HepG2 (cell line): ENCODE results near the gene TBC1D24. TPM values are rescaled to one million over a fixed set of nuclear protein-coding genes. Genes with fewer than 3 reads are reported as not detected.

Source experiments
- FIP1L1 ChIP-seq: fragments of 200-400 bp; formaldehyde crosslinking; IDR thresholded peaks from 2 replicates; pipeline ENCODE4 v1.6.1; 2018; ENCODE audit warnings: low read depth, mild to moderate bottlenecking, low read length, moderate library complexity, borderline replicate concordance; ENCODE audit not compliant: insufficient read depth
- KAT7 ChIP-seq: IDR thresholded peaks from 2 replicates; pipeline ENCODE4 v1.6.1; 2018; ENCODE audit warnings: borderline replicate concordance, missing compliant biosample characterization
- MBD4 ChIP-seq: IDR thresholded peaks from 2 replicates; pipeline ENCODE4 v1.6.1; 2012; ENCODE audit warnings: low read length, inconsistent platforms, borderline replicate concordance
- MLLT10 ChIP-seq: sonication (generic); formaldehyde crosslinking; IDR thresholded peaks from 2 replicates; pipeline ENCODE4 v1.4.0; 2020; ENCODE audit warnings: missing genetic modification reagents
- NFKB2 ChIP-seq: sonication (generic); formaldehyde crosslinking; IDR thresholded peaks from 2 replicates; pipeline ENCODE4 v1.4.0; 2020; ENCODE audit warnings: missing genetic modification reagents, borderline replicate concordance
- NR3C1 ChIP-seq: sonication (generic); formaldehyde crosslinking; IDR thresholded peaks from 2 replicates; pipeline ENCODE4 v1.4.0; 2020; ENCODE audit warnings: missing genetic modification reagents
- POLR2A ChIP-seq, 2 experiments: IDR thresholded peaks; 2 replicates each; pipeline ENCODE4 v1.6.1; 2011; ENCODE audit warnings: low read depth in 2 of 2, low read length in 2 of 2, mild to moderate bottlenecking in 1 of 2, moderate library complexity in 1 of 2; ENCODE audit not compliant: insufficient read depth in 1 of 2
- SP5 ChIP-seq: IDR thresholded peaks from 2 replicates; pipeline ENCODE4 v1.6.1; 2016; ENCODE audit warnings: low read depth, borderline replicate concordance
- SRSF9 ChIP-seq: fragments of 200-400 bp; formaldehyde crosslinking; IDR thresholded peaks from 2 replicates; pipeline ENCODE4 v1.6.1; 2018; ENCODE audit warnings: borderline replicate concordance, mild to moderate bottlenecking, low read depth, low read length; ENCODE audit not compliant: insufficient read depth, poor library complexity, severe bottlenecking
- ZNF136 ChIP-seq: sonication (generic); formaldehyde crosslinking; IDR thresholded peaks from 2 replicates; pipeline ENCODE4 v1.8.1; 2022; ENCODE audit warnings: low read depth, mild to moderate bottlenecking, moderate library complexity, missing genetic modification reagents
- ZNF431 ChIP-seq: sonication (generic); formaldehyde crosslinking; IDR thresholded peaks from 2 replicates; pipeline ENCODE4 v1.9.0; 2022; ENCODE audit warnings: missing genetic modification reagents, low read depth, mild to moderate bottlenecking, borderline replicate concordance
- ZNF530 ChIP-seq: sonication (generic); formaldehyde crosslinking; IDR thresholded peaks from 2 replicates; pipeline ENCODE4 v1.5.0; 2020; ENCODE audit warnings: low read depth, mild to moderate bottlenecking, missing genetic modification reagents
- ZNF7 ChIP-seq: IDR thresholded peaks from 2 replicates; pipeline ENCODE4 v1.6.1; 2016; ENCODE audit warnings: missing biosample characterization, missing genetic modification reagents
- ZSCAN9 ChIP-seq: IDR thresholded peaks from 2 replicates; pipeline ENCODE4 v1.6.1; 2016; ENCODE audit warnings: borderline replicate concordance
- polyA plus RNA-seq, 8 experiments: library from polyadenylated mRNA; depleted of rRNA in 3 of 8; stranded (reverse) in 7 of 8; unstranded in 1 of 8; fragments of >200 nt; fragmentation: Illumina TruSeq in 4 of 8; extraction: Trizol in 4 of 8; gene quantifications; 2 replicates each; pipeline versions ENCODE4 v1.2.1 to v1.2.3, GENCODE V29; 2011 to 2016; ENCODE audit warnings: low read depth in 4 of 8, missing spikeins in 1 of 8, mixed read lengths in 1 of 8; ENCODE audit not compliant: insufficient read depth in 1 of 8
- total RNA-seq, 5 experiments: library from RNA; depleted of rRNA; stranded (reverse); fragments of >200 nt; fragmentation: Illumina TruSeq; extraction: Trizol; gene quantifications; 2 replicates each; pipeline ENCODE4 v1.2.3, GENCODE V29; 2016; ENCODE audit warnings: low read depth in 1 of 5
- TF ChIP-seq, protein P1 (sequence below): IDR thresholded peaks from 2 replicates; pipeline ENCODE4 v1.6.1; 2016; ENCODE audit warnings: mild to moderate bottlenecking, missing biosample characterization, missing genetic modification reagents
- TF ChIP-seq, protein P2 (sequence below): IDR thresholded peaks from 2 replicates; pipeline ENCODE4 v1.6.1; 2016; ENCODE audit warnings: missing biosample characterization, missing genetic modification reagents, low read depth
- TF ChIP-seq, protein P3 (sequence below): sonication (generic); formaldehyde crosslinking; IDR thresholded peaks from 2 replicates; pipeline ENCODE4 v1.5.0; 2020; ENCODE audit warnings: mild to moderate bottlenecking, missing genetic modification reagents, borderline replicate concordance
- TF ChIP-seq, protein P4 (sequence below): sonication (generic); formaldehyde crosslinking; IDR thresholded peaks from 2 replicates; pipeline ENCODE4 v1.4.0; 2020; ENCODE audit warnings: missing genetic modification reagents

Gene TBC1D24
- total and polyA plus RNA-seq, 2 of the 13 experiments (the other 11 are each of a cell fraction or from before 2014, with no cell fraction given), result 7.7 to 13.7 TPM

DNA sequence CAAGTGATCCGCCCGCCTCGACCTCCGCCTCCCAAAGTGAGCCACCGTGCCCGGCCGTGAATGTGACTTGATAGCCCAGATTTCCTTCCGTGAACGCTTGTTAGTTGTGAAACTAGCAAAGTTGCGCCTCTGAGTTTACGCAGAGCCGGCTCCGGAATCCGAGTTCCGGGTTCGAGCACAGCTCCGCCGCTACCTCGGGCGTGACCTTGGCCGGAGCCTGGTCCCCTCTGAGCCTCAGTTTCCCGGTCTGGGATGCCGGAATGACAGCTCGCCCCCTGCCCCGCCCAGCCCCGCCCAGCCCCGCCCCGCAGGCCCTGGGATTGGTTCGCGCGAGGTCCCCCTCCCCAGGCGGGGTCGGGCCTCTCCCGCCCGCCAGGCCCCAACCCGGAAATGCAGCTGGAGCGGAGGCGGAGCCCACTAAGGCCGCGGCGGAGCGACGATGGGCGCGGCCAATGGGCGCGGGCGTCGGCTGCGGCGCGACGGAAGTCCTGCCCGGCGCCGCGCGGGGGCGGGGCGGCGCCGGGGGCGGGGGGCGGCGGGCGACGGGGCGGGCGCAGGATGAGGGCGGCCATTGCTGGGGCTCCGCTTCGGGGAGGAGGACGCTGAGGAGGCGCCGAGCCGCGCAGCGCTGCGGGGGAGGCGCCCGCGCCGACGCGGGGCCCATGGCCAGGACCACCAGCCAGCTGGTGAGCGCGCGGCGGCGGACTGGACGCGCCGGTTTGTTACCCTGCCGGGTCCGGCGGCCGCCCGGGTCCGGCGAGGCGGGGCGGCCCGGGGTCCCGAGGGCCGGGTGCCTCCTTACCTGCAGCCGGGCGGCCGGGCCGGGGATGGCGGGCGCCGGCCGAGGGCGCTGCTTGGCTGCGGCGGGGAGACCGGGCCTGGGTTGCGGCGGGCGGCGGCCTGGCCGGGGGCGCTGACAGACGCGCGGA is 62.8 kb downstream of the TBC1D24 start, which contains the start of gene PDPK1 (continued):
- TF ChIP-seq ZNF136 (no peak), NR3C1 (CRISPR knock-in tag) (no peak), ZSCAN9 (no peak), SRSF9 (no peak), KAT7 (no peak), NFKB2 (CRISPR knock-in tag) (no peak), POLR2A (IDR thresholded peaks at IDR 0.05; ENCODE audit: insufficient read depth in 1 of 2, low read depth in 2 of 2, low read length in 2 of 2) (peak; percentile 34 to 73; a peak in 3 of 4 replicates), ZNF431 (CRISPR knock-in tag) (no peak), SP5 (CRISPR knock-in tag) (peak; percentile 39; the same call in 1 of the 2 replicates), ZNF7 (CRISPR knock-in tag) (no peak), FIP1L1 (no peak), ZNF530 (CRISPR knock-in tag) (no peak), MBD4 (no peak), MLLT10 (CRISPR knock-in tag) (no peak)
- TF ChIP-seq, protein P1, sequence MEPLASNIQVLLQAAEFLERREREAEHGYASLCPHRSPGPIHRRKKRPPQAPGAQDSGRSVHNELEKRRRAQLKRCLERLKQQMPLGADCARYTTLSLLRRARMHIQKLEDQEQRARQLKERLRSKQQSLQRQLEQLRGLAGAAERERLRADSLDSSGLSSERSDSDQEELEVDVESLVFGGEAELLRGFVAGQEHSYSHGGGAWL (CRISPR knock-in tag), result no peak
- TF ChIP-seq, protein P2, sequence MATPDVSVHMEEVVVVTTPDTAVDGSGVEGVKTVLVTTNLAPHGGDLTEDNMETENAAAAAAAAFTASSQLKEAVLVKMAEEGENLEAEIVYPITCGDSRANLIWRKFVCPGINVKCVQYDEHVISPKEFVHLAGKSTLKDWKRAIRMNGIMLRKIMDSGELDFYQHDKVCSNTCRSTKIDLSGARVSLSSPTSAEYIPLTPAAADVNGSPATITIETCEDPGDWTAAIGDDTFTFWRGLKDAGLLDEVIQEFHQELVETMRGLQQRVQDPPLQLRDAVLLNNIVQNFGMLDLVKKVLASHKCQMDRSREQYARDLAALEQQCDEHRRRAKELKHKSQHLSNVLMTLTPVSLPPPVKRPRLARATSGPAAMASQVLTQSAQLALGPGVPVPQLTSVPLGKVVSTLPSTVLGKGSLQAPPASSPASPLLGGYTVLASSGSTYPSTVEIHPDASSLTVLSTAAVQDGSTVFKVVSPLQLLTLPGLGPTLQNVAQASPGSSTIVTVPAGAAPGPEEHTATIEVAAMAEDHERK (CRISPR knock-in tag), result 0 out of 2 replicates have a peak, but pooled peaks have one; percentile 39
- TF ChIP-seq, protein P3, sequence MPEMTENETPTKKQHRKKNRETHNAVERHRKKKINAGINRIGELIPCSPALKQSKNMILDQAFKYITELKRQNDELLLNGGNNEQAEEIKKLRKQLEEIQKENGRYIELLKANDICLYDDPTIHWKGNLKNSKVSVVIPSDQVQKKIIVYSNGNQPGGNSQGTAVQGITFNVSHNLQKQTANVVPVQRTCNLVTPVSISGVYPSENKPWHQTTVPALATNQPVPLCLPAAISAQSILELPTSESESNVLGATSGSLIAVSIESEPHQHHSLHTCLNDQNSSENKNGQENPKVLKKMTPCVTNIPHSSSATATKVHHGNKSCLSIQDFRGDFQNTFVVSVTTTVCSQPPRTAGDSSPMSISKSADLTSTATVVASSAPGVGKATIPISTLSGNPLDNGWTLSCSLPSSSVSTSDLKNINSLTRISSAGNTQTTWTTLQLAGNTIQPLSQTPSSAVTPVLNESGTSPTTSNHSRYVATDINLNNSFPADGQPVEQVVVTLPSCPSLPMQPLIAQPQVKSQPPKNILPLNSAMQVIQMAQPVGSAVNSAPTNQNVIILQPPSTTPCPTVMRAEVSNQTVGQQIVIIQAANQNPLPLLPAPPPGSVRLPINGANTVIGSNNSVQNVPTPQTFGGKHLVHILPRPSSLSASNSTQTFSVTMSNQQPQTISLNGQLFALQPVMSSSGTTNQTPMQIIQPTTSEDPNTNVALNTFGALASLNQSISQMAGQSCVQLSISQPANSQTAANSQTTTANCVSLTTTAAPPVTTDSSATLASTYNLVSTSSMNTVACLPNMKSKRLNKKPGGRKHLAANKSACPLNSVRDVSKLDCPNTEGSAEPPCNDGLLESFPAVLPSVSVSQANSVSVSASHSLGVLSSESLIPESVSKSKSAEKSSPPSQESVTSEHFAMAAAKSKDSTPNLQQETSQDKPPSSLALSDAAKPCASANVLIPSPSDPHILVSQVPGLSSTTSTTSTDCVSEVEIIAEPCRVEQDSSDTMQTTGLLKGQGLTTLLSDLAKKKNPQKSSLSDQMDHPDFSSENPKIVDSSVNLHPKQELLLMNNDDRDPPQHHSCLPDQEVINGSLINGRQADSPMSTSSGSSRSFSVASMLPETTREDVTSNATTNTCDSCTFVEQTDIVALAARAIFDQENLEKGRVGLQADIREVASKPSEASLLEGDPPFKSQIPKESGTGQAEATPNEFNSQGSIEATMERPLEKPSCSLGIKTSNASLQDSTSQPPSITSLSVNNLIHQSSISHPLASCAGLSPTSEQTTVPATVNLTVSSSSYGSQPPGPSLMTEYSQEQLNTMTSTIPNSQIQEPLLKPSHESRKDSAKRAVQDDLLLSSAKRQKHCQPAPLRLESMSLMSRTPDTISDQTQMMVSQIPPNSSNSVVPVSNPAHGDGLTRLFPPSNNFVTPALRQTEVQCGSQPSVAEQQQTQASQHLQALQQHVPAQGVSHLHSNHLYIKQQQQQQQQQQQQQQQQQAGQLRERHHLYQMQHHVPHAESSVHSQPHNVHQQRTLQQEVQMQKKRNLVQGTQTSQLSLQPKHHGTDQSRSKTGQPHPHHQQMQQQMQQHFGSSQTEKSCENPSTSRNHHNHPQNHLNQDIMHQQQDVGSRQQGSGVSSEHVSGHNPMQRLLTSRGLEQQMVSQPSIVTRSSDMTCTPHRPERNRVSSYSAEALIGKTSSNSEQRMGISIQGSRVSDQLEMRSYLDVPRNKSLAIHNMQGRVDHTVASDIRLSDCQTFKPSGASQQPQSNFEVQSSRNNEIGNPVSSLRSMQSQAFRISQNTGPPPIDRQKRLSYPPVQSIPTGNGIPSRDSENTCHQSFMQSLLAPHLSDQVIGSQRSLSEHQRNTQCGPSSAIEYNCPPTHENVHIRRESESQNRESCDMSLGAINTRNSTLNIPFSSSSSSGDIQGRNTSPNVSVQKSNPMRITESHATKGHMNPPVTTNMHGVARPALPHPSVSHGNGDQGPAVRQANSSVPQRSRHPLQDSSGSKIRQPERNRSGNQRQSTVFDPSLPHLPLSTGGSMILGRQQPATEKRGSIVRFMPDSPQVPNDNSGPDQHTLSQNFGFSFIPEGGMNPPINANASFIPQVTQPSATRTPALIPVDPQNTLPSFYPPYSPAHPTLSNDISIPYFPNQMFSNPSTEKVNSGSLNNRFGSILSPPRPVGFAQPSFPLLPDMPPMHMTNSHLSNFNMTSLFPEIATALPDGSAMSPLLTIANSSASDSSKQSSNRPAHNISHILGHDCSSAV (CRISPR knock-in tag), result no peak
- TF ChIP-seq, protein P4, sequence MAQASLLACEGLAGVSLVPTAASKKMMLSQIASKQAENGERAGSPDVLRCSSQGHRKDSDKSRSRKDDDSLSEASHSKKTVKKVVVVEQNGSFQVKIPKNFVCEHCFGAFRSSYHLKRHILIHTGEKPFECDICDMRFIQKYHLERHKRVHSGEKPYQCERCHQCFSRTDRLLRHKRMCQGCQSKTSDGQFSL (CRISPR knock-in tag), result no peak
